Stimulated activated CD4-positive, alpha-beta T cell treated with anti-CD3 and anti-CD28 coated beads, Interleukin-1b, Interleukin-23, amount 100 ng/mL, for 4 hours (primary cell): Measurements from ENCODE around the gene P3H1.
"Not testable (repeated sequence)": the region's sequence is repeated elsewhere in the genome, so short reads cannot be mapped to it uniquely, and the experiment has no call there.

Experiments
- DNase-seq, 2 donors: peaks; one replicate each; pipeline ENCODE4 v3.0.0-alpha.2; 2020; ENCODE audit warnings: low read depth in 2 of 2

P3H1 gene, protein sequence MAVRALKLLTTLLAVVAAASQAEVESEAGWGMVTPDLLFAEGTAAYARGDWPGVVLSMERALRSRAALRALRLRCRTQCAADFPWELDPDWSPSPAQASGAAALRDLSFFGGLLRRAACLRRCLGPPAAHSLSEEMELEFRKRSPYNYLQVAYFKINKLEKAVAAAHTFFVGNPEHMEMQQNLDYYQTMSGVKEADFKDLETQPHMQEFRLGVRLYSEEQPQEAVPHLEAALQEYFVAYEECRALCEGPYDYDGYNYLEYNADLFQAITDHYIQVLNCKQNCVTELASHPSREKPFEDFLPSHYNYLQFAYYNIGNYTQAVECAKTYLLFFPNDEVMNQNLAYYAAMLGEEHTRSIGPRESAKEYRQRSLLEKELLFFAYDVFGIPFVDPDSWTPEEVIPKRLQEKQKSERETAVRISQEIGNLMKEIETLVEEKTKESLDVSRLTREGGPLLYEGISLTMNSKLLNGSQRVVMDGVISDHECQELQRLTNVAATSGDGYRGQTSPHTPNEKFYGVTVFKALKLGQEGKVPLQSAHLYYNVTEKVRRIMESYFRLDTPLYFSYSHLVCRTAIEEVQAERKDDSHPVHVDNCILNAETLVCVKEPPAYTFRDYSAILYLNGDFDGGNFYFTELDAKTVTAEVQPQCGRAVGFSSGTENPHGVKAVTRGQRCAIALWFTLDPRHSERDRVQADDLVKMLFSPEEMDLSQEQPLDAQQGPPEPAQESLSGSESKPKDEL

DNA sequence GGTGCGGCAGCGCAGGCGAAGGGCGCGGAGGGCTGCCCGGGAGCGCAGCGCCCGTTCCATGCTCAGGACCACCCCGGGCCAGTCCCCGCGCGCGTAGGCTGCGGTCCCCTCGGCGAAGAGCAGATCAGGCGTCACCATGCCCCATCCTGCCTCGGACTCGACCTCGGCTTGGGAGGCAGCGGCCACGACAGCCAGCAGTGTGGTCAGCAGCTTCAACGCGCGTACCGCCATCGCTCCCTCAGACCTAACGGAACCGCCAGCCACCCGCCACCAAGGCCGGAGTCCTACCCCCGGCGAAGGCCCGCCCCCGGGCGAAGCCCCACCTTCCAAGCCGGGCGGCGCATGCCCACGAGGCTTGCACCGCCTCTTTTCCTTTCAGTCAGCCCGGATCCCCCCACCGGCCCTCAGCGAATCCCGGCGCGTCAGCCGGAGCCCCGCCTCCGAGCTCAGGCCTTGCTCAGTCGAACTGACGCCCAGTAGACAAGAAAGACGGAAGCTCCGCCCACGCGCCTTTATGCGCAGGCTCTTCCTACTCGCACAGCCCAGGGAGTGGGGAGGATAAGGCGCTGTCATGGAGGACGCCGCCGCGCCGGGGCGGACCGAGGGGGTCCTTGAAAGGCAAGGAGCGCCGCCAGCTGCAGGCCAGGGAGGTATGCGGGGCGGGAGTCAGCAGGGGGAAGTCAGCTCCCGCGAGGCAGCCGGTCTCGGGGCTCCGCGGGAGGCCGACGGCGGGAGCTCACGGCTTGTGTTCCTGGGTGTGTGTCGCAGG, at the start of gene P3H1, which contains the start of gene C1orf50:
Gene P3H1, minus strand, starts transcription at position 288 of the 769 bp plus-strand sequence. Its CDS starts 57 bp downstream, at position 231.
Gene C1orf50, plus strand, starts transcription at position 509 of the 769 bp plus-strand sequence. Its CDS starts 63 bp downstream, at position 572.
- peak; percentile 98 to 99 for DNase-seq

DNA sequence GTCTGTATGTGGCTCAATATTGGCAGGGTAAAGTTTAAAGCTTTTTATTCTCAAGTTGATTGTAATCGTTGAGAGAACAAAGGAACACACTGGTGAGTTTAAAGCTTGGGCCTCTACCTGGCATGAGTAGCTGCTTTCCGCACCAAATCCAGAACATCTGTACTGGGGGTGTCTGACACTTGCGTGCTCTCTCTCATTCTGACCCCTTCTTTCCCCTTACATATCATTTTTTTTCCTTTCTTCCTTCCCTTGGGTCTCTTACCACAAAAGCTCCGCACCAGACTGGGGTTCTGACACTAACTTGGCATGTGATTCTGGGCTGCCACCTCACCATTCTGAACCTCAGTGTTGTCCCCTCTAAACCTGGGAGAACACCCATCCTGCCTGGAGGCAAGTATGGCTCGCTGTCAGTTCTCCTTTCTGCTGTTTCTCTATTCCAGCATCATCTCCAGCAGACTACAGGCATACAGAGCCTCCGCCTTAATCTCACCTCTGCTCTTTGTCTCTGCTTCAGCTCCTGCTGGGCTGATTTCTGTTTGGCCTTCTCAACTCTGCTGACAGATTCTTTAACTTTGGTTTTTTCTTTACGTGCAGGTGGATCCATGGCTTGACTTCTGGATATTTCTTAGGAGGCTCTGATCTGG, 49.2 kb upstream of the P3H1 start:
- DNase-seq: peak in 1 of 2 donors; percentile 2

DNA sequence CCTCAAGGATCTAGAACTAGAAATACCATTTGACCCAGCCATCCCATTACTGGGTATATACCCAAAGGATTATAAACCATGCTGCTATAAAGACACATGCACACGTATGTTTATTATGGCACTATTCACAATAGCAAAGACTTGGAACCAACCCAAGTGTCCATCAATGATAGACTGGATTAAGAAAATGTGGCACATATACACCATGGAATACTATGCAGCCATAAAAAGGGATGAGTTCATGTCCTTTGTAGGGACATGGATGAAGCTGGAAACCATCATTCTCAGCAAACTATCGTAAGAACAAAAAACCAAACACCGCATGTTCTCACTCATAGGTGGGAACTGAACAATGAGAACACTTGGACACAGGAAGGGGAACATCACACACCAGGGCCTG, 48.0 kb upstream of the P3H1 start:
- not testable (repeated sequence) for DNase-seq

DNA sequence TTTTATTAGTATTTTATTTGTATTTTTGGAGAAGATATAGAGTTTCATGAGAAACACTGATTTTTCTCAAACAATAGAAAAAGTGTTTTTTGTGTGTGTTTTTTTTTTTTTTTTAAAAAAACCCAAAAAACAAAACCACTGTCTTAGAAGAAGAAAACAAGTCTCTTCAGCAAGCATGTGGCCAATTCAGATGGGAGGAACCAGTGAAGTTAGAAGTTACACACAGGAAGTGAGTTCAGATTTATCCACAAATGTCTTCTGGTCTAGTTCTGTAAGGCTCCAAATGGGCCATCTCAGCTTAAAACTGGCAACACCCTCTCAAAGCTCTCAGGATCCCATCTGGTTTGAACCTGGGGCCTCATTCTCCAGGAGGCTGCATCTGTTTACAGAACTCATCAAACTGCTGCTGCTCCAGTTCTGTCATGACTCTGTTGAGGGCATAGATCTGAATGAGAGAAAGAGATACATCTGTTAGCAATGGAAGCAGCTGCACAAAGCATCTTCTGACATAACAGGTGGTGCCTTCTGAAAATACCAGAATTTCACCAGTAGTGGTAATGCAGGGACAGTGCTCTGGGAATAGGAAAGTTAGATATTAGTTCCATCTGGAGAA, 40.3 kb upstream of the P3H1 start:
- DNase-seq: no peak

DNA sequence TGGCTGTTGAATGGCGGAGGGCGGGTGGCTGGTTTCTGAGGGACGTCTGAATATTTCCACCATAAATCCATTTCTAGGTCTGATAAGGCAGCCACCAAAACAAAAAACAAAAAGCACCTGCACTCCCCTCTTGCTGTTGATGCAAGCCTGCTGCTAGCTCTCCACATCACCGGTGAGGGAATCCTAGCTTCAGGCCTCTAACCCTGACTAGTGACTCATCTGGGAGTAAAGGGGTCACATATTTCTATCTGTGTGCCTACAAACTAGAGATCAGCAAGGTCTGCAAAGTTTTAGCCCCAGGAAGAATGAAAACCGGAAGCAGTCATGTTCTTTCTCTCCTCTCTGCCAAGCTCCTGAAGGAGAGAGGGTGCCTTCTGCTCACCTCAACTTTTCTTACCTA, 39.8 kb upstream of the P3H1 start:
- no peak for DNase-seq

DNA sequence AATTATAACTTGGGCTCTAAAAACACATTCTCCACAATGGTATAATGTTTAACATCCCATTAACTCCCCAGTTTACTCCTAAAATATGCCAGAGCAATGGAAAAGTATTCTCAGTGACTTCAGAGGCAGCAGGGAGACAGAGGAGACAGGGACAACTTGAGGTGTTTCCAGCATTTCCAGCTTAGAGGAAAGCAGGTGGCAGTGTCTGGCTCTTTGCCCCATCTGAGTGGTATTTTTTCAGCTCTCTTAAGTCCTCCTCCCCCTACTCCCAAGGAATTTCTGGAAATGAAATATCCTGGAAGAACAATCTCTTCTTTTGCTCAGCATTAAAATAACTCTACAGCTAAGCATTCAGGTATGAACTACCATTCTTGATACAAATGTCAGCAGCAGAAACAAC, 39.3 kb upstream of the P3H1 start:
- DNase-seq: no peak

DNA sequence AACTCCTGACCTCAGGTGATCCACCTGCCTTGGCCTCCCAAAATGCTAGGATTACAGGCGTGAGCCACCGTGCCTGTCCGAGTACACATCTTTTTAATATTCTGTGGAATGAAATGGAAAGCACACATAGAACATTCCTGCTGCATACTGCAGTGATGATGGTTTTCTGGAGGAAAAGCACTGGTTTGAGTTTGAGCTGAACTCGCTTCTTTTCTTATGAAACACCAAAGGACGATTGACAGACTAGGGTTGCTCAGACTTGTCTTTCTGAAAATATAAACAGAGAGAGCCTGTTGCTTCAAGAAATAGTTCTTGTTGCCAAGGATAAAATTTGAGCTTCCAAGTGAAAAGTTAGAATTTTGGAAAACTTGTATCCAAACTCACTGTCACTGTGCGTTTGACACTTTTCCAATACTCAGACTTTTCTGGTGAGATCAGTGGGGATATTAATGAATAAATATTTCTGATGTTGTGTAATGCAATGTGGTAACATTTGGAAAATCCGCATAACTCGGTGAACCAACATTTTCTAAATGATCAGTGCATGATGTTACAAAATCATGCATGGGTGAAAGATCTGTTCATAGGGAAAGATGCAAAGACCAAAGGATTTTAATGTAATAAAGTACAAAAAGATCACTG, 35.1 kb upstream of the P3H1 start:
- no peak for DNase-seq

DNA sequence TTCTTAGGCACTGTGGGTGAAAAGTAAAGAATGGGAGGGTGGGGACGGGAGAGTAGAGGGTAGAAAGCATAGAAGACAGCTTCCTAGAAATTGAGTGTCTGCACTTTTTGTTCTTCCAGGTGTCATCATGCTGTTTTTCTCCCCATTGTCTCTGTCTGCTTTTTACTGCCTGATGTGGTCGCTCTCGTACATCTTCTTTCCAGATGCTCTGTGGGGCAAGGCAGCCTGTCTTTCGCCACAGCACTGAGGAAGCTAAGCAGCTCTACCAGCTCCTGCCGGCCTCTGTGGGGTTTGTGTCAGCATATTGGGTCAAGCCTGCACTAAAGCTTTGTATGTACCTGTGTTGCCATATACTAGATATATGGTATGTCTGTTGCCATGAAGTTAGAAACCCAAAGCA, 31.2 kb upstream of the P3H1 start:
- DNase-seq: no peak

DNA sequence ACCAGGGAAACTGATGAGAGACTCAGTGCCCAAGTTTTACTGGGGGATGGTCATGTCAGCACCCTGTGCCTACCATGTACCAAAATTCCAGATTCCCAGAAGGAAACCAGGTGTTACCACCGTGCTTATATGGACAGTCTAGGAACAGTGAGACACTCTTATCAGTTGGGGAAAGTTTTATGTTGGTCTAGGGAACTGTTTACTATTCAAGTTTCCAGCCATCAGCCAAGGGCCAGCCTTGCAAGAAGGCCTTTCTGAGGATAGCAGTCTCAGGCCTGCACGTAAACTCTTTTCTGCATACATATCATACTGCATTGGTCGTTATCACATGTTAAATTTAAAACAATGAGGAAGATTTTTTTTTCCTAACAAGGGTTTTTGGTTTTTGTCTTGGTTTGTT, 30.6 kb upstream of the P3H1 start:
- no peak for DNase-seq

DNA sequence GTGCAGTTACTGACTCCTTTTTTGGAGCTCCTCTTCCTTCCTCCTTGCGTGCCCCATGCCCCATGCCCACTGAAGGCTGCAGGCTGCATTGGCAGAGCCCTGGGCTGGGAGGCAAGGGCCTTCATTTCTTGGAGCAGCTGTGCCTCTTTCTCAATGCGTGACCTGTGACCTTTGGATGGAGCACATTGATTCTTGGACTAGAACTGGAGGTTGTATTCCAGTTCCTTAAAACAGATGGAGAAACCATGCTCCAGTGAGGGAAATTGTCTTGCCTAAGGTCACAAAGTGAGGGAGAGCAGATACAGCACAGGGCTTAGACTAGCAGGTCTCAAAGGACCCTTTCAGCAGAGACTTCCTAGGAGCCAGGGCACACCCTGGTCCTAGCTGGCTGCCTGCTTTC, 27.0 kb upstream of the P3H1 start:
- DNase-seq: no peak

DNA sequence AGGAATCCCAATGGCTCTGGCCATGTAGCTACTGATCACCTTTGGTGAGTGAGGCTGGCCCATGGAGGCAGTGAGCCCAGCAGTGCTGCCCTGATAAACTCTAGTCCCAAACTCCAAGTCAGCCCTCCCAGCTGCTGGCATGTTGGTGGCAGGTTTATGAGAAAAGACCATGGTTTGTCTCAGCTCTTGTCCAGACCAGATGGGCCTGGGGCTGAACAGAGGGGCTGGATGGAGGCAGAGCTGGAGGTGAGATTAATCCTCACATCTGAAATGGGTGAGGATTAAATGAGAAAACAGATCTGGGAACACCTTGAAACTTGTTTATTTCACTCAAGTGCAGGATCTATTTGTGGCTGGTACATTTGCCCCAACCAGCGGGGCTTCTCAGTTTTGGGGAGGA, 21.2 kb upstream of the P3H1 start:
- no peak for DNase-seq

DNA sequence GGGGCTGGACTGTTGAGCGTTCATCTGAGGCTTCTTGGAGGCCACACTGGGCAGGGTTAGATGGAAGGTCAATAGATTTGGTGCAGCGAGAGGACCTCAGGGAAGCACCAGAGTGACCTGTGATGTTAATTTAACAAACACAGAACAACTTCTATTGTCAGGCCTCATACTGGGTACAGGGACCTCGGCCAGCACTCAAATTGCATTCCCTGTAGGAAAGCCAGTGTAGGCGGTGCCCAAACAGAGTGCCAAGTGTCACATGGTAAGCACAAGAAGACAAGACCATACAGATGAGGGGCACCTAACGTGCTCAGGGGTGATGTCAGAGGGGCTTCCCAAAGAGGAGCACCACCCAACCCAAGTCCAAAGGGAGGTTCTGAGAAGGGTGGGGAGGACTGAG, 19.3 kb upstream of the P3H1 start:
- DNase-seq: no peak

DNA sequence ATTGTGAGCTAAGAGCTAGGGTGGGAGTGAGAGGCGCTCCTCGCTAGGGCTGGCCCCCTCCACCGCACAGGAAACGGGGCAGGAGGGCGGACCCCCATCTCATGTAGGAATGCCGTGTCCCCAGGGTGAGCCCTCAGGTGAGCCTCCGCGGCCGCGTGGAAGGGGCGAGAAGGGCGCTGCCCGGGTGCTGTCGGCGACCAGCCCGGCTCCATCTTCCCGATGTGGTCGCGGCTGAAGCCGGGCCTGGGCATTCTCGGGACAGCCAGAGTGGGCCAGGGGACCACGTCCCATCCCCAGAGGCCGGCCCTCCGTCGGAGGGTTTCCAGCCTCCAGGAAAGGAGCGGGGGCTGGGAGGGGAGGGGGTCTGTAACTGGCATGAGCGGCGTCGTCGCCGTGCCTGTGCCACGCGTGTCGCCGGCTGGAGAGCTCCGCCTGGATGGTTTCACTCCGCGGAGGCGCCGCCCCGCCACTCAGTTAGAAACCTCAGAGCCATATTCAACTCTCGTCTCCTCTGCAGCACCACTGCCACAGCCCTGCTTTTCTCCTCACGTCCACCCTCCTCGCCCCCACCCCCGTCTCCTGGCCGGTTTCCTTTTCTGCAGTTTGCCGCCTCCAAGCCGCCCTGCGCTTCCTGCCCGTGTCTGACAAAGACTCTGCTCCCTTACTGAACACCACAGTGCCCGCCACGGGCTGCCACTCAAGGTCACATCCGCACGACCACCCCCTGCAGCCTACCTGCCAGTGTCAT, 18.3 kb upstream of the P3H1 start, which contains the start of gene TMEM269:
Gene TMEM269, plus strand, starts transcription at position 46 of the 748 bp plus-strand sequence. CDS start 4,903 bp downstream, outside the sequence.
- DNase-seq: peak; percentile 27

DNA sequence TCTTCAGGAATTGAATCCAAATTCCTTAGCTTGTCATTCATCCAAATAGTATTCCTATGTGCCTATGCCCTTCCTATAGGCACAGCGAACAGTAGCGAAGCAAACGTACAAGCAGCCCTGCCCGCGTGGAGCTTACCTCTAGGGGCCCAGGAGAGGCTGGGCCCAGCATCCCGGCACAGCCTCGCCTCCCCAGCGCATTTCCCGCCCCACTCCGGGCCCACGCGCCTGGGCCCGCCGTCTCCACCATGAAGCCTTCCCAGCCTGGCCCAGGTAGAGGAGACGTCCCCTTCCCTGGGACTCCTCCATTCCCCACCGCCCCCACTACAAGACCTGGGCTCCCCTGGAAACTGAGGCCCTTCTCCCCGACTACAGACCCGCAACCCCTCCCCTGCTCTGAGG, 17.7 kb upstream of the P3H1 start:
- DNase-seq: no peak

DNA sequence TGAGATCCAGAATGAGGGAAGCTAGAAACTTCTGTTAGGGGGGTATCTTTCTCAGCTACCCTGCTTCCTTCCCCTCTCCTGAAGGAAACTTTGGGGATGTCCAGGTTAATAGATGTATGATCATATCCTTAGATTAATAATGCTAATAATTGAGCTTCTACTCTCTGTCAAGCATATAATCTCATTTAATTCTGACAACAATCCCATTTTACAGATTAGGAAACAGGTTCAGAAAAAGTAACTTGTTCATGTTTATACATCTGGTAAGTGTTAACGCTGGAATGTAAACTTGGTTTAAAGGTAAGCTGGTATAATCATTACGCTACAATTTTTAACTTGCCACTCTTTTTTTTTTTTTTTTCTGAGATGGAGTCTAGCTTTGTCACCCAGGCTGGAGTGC, 16.3 kb upstream of the P3H1 start:
- DNase-seq: no peak

DNA sequence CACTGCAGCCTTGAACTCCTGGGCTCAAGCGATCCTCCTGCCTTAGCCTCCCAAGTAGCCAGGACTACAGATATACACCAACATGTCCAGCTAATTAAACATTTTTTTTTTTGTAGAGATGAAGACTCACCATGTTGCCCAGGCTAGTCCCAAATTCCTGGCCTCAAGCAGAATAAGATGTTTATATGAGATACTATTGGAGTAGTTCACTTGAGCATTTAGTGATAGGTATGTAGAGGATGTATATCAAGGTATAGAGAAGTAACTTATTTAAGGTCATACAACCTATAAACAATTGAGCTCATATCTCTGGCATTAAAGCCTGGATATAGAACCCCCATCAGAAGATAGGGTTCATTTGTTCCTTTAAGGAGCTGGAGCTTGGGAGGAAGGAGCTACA, 13.3 kb upstream of the P3H1 start:
- DNase-seq: no peak

DNA sequence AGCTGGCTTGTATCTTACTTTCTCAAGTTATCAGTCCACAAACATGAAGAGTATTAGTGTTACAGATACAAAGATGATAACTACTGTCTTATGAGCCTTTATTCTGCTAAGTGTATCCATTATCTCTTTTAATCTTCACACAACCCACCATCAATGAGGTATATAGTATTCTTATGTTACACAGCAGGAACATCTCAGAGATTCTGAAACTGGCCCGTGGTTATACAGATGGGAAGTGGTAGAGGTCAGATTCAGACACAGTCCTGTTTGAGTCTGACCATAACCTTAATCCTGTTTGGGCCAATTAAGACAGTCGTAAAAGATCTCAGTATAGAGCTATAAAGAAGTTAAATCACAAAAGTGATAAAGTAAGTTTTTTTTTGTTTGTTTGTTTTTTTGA, 12.9 kb upstream of the P3H1 start:
- DNase-seq: no peak

DNA sequence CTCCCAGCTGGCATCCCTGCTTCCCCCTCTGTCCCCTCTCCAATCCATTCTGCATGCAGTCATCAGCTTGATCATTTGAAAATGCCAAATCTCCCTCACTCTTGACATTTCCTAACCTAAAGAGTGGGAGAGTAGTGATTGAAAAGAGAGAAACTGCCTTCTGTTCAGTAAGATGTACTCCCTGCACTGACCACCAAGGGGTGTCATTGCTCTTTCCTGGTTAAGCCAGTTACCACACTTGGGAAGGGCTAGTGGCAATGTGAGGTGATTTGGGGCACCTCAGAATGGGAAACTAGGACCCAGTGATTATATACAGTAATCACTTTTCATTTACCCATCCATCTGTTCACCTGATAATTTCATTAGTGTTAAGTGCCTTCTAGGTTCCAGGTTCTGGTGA, 11.0 kb upstream of the P3H1 start:
- no peak for DNase-seq

DNA sequence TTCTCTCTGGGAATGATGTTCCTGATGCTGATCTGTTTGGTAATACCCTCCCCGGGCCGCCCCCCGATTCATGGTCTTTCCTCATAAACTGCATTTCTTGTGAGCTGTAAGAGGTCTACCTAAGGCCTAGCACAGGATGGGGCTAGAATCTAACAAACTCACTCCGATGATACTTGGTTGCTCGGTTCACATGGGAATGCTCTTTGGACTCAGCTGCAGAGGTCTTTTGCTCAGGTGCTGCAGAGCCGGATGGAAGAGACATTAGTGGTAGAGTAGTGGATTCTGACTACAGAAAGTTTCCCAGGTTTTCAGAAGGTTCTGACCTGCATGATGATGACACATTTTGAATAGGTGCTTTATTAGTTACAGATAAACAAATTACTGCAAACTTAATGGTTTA, 9.7 kb upstream of the P3H1 start:
- DNase-seq: no peak

DNA sequence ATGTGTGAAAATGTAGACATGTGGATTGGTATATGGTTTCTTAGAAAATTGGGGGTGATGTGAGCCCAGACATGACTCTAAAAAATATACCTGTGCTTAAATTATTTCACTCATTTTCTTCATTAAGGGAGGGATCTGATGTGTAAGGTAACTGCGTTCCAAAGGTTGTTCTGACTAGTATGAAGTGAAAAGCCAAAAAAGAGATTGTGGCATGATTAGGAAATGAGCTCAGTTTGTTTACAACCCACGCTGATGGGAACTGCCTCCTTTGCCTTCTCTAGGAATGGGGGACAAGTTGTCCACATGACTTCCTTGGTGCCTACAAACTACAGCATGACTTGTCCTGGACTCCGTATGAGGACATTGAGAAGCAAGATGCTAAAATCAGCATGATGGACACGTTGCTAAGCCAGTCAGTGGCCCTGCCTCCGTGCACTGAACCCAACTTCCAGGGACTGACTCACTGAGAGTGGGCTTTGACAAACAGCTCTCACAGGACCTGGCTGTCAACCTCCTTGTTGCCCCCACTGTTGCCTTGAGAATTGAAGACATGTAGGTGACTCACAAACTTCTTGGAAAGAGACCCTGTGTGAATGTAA, 8.2 kb upstream of the P3H1 start:
- no peak for DNase-seq
